ENCODE measurements around the gene SELENOI. TPM values are rescaled to one million over a fixed set of nuclear protein-coding genes. Genes with fewer than 3 reads are reported as not detected.

SELENOI gene
- total RNA-seq, 1 experiment from 2014 or later = 17.6 TPM

GRCh38 chr2:26384597-26384996, 38.7 kb downstream of the SELENOI start:
- H3K27ac ChIP-seq = no peak overlapping the region
- H3K36me3 ChIP-seq = peaks cover 15% of the 10 kb centered on the region; the same call in 1 of the 2 replicates
- no peaks in the 10 kb centered on the region for H3K9me3 ChIP-seq (replicated peaks)
- DNase-seq (ENCODE audit: low read depth in 1 of 2, low spot score in 2 of 2) = no peak
- no peaks in the 10 kb centered on the region for H3K4me1 ChIP-seq (replicated peaks)
- no peaks in the 10 kb centered on the region for H3K27me3 ChIP-seq (replicated peaks)
- H3K4me3 ChIP-seq = no peak overlapping the region

- H3K27me3 ChIP-seq (replicated peaks) = no peaks in the 10 kb centered on the region
- no peaks in the 10 kb centered on the region for H3K4me1 ChIP-seq (replicated peaks)
- H3K9me3 ChIP-seq (replicated peaks) = no peaks in the 10 kb centered on the region
- H3K4me3 ChIP-seq = no peak overlapping the region
- H3K27ac ChIP-seq = no peak overlapping the region
- H3K36me3 ChIP-seq = peaks cover 18% of the 10 kb centered on the region
- DNase-seq (ENCODE audit: low read depth in 1 of 2, low spot score in 2 of 2) = no peak
These were observed 41.2 kb downstream of the SELENOI start for GRCh38 chr2:26387189-26387588.

- DNase-seq (ENCODE audit: low read depth in 1 of 2, low spot score in 2 of 2) = no peak
- H3K27me3 ChIP-seq (replicated peaks) = no peaks in the 10 kb centered on the region
- no peaks in the 10 kb centered on the region for H3K4me1 ChIP-seq (replicated peaks)
- peaks cover 7% of the 10 kb centered on the region for H3K36me3 ChIP-seq
- no peaks in the 10 kb centered on the region for H3K9me3 ChIP-seq (replicated peaks)
- H3K4me3 ChIP-seq = no peak overlapping the region
- H3K27ac ChIP-seq = no peak overlapping the region
These were observed 48.8 kb downstream of the SELENOI start for GRCh38 chr2:26394694-26395093.

GRCh38 chr2:26395394-26395793, 49.5 kb downstream of the SELENOI start:
- DNase-seq (ENCODE audit: low read depth in 1 of 2, low spot score in 2 of 2) = no peak
- Histone ChIP-seq H3K4me1 (replicated peaks) (no peaks in the 10 kb centered on the region), H3K9me3 (replicated peaks) (no peaks in the 10 kb centered on the region), H3K4me3 (no peak overlapping the region), H3K27ac (no peak overlapping the region), H3K27me3 (replicated peaks) (no peaks in the 10 kb centered on the region), H3K36me3 (peaks cover 3% of the 10 kb centered on the region)

GRCh38 chr2:26396734-26397298, 50.9 kb downstream of the SELENOI start:
- Histone ChIP-seq H3K4me3 (no peak overlapping the region), H3K27me3 (replicated peaks) (no peaks in the 10 kb centered on the region), H3K9me3 (replicated peaks) (no peaks in the 10 kb centered on the region), H3K27ac (no peak overlapping the region), H3K36me3 (no peaks in the 10 kb centered on the region), H3K4me1 (replicated peaks) (peaks cover 4% of the 10 kb centered on the region)
- DNase-seq (ENCODE audit: low read depth in 1 of 2, low spot score in 2 of 2) = no peak

- Histone ChIP-seq H3K27me3 (replicated peaks) (no peaks in the 10 kb centered on the region; the same call in 1 of the 2 replicates), H3K9me3 (replicated peaks) (no peaks in the 10 kb centered on the region), H3K36me3 (no peaks in the 10 kb centered on the region), H3K4me3 (no peak overlapping the region), H3K4me1 (replicated peaks) (peaks cover 4% of the 10 kb centered on the region), H3K27ac (no peak overlapping the region)
- no peak for DNase-seq (ENCODE audit: low read depth in 1 of 2, low spot score in 2 of 2)
These were observed 53.9 kb downstream of the SELENOI start for GRCh38 chr2:26399771-26400376.

- Histone ChIP-seq H3K4me1 (replicated peaks) (peaks cover 4% of the 10 kb centered on the region), H3K4me3 (no peak overlapping the region), H3K9me3 (replicated peaks) (no peaks in the 10 kb centered on the region), H3K36me3 (no peaks in the 10 kb centered on the region), H3K27ac (no peak overlapping the region), H3K27me3 (replicated peaks) (no peaks in the 10 kb centered on the region; the same call in 1 of the 2 replicates)
- DNase-seq (ENCODE audit: low read depth in 1 of 2, low spot score in 2 of 2) = no peak
These were observed 54.8 kb downstream of the SELENOI start for GRCh38 chr2:26400723-26401122.

- Histone ChIP-seq H3K4me1 (replicated peaks) (peaks cover 4% of the 10 kb centered on the region), H3K4me3 (peak within 1 kb of the TSS; percentile 24; the same call in 1 of the 2 replicates)
These were observed 56.0 kb downstream of the SELENOI start, which contains the start of gene DRC1 for GRCh38 chr2:26401739-26402541. Gene DRC1 (plus strand): TSS chr2:26401920. CDS start chr2:26401990, 70 bp downstream.

GRCh38 chr2:26407526-26407925, 61.6 kb downstream of the SELENOI start:
- no peaks in the 10 kb centered on the region; the same call in 1 of the 2 replicates for H3K9me3 ChIP-seq (replicated peaks)
- DNase-seq (ENCODE audit: low read depth in 1 of 2, low spot score in 2 of 2) = no peak
- no peaks in the 10 kb centered on the region for H3K36me3 ChIP-seq
- H3K4me1 ChIP-seq (replicated peaks) = no peaks in the 10 kb centered on the region
- no peak overlapping the region for H3K4me3 ChIP-seq
- no peaks in the 10 kb centered on the region; the same call in 1 of the 2 replicates for H3K27me3 ChIP-seq (replicated peaks)
- H3K27ac ChIP-seq = no peak overlapping the region

More at GRCh38 chr2:26401739-26402541, 56.0 kb downstream of the SELENOI start, which contains the start of gene DRC1:
- peak; percentile 34 to 66 for DNase-seq (ENCODE audit: low read depth in 1 of 2, low spot score in 2 of 2)
- H3K36me3 ChIP-seq = no peaks in the 10 kb centered on the region
- no peak within 1 kb of the TSS for H3K27ac ChIP-seq
- H3K9me3 ChIP-seq (replicated peaks) = no peaks in the 10 kb centered on the region
- H3K27me3 ChIP-seq (replicated peaks) = no peaks in the 10 kb centered on the region; the same call in 1 of the 2 replicates

GRCh38 chr2:26409785-26410184, 63.8 kb downstream of the SELENOI start:
- Histone ChIP-seq H3K36me3 (no peaks in the 10 kb centered on the region), H3K4me3 (no peak overlapping the region), H3K9me3 (replicated peaks) (no peaks in the 10 kb centered on the region; the same call in 1 of the 2 replicates), H3K27me3 (replicated peaks) (no peaks in the 10 kb centered on the region), H3K27ac (no peak overlapping the region), H3K4me1 (replicated peaks) (no peaks in the 10 kb centered on the region)
- no peak for DNase-seq (ENCODE audit: low read depth in 1 of 2, low spot score in 2 of 2)

- H3K4me1 ChIP-seq (replicated peaks) = no peaks in the 10 kb centered on the region
- no peak overlapping the region for H3K4me3 ChIP-seq
- no peaks in the 10 kb centered on the region; the same call in 1 of the 2 replicates for H3K9me3 ChIP-seq (replicated peaks)
- no peak for DNase-seq (ENCODE audit: low read depth in 1 of 2, low spot score in 2 of 2)
- no peaks in the 10 kb centered on the region for H3K36me3 ChIP-seq
- no peak overlapping the region for H3K27ac ChIP-seq
- H3K27me3 ChIP-seq (replicated peaks) = no peaks in the 10 kb centered on the region
These were observed 64.9 kb downstream of the SELENOI start for GRCh38 chr2:26410764-26411243.

- no peaks in the 10 kb centered on the region for H3K4me1 ChIP-seq (replicated peaks)
- no peaks in the 10 kb centered on the region; the same call in 1 of the 2 replicates for H3K9me3 ChIP-seq (replicated peaks)
- no peak overlapping the region for H3K4me3 ChIP-seq
- no peak overlapping the region for H3K27ac ChIP-seq
- H3K36me3 ChIP-seq = no peaks in the 10 kb centered on the region
- H3K27me3 ChIP-seq (replicated peaks) = no peaks in the 10 kb centered on the region
- no peak for DNase-seq (ENCODE audit: low read depth in 1 of 2, low spot score in 2 of 2)
These were observed 65.5 kb downstream of the SELENOI start for GRCh38 chr2:26411419-26411818.

- H3K9me3 ChIP-seq (replicated peaks) = no peaks in the 10 kb centered on the region; the same call in 1 of the 2 replicates
- no peak overlapping the region for H3K27ac ChIP-seq
- H3K36me3 ChIP-seq = no peaks in the 10 kb centered on the region
- H3K27me3 ChIP-seq (replicated peaks) = no peaks in the 10 kb centered on the region
- H3K4me1 ChIP-seq (replicated peaks) = no peaks in the 10 kb centered on the region
- DNase-seq (ENCODE audit: low read depth in 1 of 2, low spot score in 2 of 2) = no peak
- H3K4me3 ChIP-seq = no peak overlapping the region
These were observed 66.2 kb downstream of the SELENOI start for GRCh38 chr2:26412091-26412673.
